Esophagus squamous epithelium (tissue), 5 donors: Measurements from ENCODE around the gene TCP11. TPM values are rescaled to one million over a fixed set of nuclear protein-coding genes. Genes with fewer than 3 reads are reported as not detected.
A peak's percentile ranks its signal among the peaks of the same experiment; 100 is the strongest.

Source experiments
- DNase-seq: peaks from one replicate; lab custom pipeline; 2025; lab: John Stamatoyannopoulos, UW
- H3K27ac ChIP-seq, 4 donors: fragments of 200-600 bp; sonication (generic); one replicate each; pipeline ENCODE4 v1.5.1; 2016 to 2019; ENCODE audit warnings: mild to moderate bottlenecking in 1 of 4
- H3K27me3 ChIP-seq, 4 donors: fragments of 200-600 bp; sonication (generic); 1 replicate in 3 of 4; 2 replicates in 1 of 4; pipeline versions ENCODE4 v1.5.1 to v1.6.0; 2017 to 2021; ENCODE audit warnings: antibody characterized with exemption in 1 of 4
- H3K36me3 ChIP-seq, 3 donors: fragments of 200-600 bp; sonication (generic); one replicate each; pipeline ENCODE4 v1.5.1; 2016 to 2019
- H3K4me1 ChIP-seq, 3 donors: fragments of 200-600 bp; sonication (generic); one replicate each; pipeline ENCODE4 v1.5.1; 2017 to 2019
- H3K4me3 ChIP-seq, 4 donors: fragments of 200-600 bp; sonication (generic); 1 replicate in 3 of 4; 2 replicates in 1 of 4; pipeline ENCODE4 v1.5.1; 2016 to 2019; ENCODE audit warnings: mild to moderate bottlenecking in 2 of 4, moderate library complexity in 1 of 4
- H3K9me3 ChIP-seq, 3 donors: fragments of 200-600 bp; sonication (generic); one replicate each; pipeline ENCODE4 v1.5.1; 2016 to 2019
- POLR2A ChIP-seq, 4 donors: fragments of 450-650 bp; IDR thresholded peaks; one replicate each; pipeline ENCODE4 v1.6.1; 2017; ENCODE audit warnings: antibody characterized with exemption in 4 of 4, mild to moderate bottlenecking in 4 of 4, moderate library complexity in 3 of 4
- WGBS, 2 donors: methylation state at CpG; one replicate each; pipeline ENCODE4 v1.1.5; 2018; 5-methylcytosine and 5-hydroxymethylcytosine counted together
- intact Hi-C: fragments of 100-400 bp; cut with DNase I; formaldehyde crosslinking; loops from one replicate; pipeline ENCODE4 v1.15.0; 2022
- total RNA-seq, 4 donors: library from RNA; depleted of rRNA; stranded (reverse); fragments of >200 nt; gene quantifications; one replicate each; pipeline ENCODE4 v1.1.0, GENCODE V29; 2016
- TF ChIP-seq, protein P1 (sequence below), 6 experiments: fragments of 450-650 bp in 4 of 6; fragments of 200-600 bp in 2 of 6; sonication (generic) in 2 of 6; IDR thresholded peaks; one replicate each; pipeline ENCODE4 v1.5.1; 2016 to 2019; ENCODE audit warnings: antibody characterized with exemption in 6 of 6, mild to moderate bottlenecking in 4 of 6, moderate library complexity in 4 of 6
- donor health status: DM: yes; HTN: yes; CAD: no.

Gene TCP11
- total RNA-seq, 4 donors from 2014 or later: 0.64 TPM; not detected in 3

DNA sequence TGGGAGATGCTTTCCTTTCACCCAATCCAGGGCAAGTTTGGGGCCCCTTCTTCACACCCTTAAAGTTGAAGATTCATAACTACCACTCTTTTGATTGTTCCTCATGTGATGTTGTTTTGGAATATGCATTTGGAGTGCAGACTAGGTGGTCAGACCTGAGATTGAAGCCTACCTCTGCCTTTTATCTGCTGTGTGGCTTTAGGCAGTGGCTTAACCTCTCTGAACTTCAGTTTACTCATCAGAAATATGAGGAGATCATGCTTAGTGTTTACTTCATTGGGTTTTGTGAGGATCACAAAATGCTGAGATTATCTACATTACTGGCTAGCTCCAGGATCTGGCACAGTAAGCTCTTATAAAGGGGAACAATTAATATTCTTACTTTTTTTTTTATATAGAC is 26.4 kb upstream of the TCP11 start:
- H3K4me1 ChIP-seq: peaks cover 0 to 25% (median 11%) of the 10 kb centered on the region in 3 donors
- no peaks in the 10 kb centered on the region for H3K27me3 ChIP-seq
- no peak for DNase-seq
- TF ChIP-seq, protein P1, sequence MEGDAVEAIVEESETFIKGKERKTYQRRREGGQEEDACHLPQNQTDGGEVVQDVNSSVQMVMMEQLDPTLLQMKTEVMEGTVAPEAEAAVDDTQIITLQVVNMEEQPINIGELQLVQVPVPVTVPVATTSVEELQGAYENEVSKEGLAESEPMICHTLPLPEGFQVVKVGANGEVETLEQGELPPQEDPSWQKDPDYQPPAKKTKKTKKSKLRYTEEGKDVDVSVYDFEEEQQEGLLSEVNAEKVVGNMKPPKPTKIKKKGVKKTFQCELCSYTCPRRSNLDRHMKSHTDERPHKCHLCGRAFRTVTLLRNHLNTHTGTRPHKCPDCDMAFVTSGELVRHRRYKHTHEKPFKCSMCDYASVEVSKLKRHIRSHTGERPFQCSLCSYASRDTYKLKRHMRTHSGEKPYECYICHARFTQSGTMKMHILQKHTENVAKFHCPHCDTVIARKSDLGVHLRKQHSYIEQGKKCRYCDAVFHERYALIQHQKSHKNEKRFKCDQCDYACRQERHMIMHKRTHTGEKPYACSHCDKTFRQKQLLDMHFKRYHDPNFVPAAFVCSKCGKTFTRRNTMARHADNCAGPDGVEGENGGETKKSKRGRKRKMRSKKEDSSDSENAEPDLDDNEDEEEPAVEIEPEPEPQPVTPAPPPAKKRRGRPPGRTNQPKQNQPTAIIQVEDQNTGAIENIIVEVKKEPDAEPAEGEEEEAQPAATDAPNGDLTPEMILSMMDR (IDR thresholded peaks at IDR 0.05): no peak
- no peak for TF ChIP-seq POLR2A (IDR thresholded peaks at IDR 0.05)
- intact Hi-C loops: no loop called here
- no peaks in the 10 kb centered on the region for H3K36me3 ChIP-seq
- H3K27ac ChIP-seq: no peak overlapping the region
- no peak overlapping the region for H3K4me3 ChIP-seq
- H3K9me3 ChIP-seq: no peaks in the 10 kb centered on the region

DNA sequence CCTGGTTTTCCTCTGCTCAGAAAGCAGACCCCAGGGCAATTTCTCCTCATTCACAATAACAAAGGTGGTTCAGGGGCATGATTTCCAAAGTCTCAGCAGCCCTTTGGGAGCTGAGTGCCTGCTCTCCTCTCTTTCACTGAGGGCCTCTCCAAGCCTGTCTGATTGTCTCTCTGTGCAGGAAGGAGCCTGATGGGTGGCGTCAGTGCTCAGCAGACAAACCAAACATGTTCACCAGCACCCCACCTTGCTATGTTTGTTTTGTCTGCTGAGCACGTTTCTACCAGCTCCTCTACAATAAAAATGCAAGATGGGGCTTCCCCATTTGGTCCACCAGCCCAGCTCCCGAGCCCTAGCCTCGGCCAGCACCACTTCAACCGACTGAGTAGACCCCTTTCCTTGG is 25.4 kb upstream of the TCP11 start:
- H3K36me3 ChIP-seq: no peaks in the 10 kb centered on the region
- WGBS, 2 donors: 13 to 46% methylated on average over 3 to 5 of the region's 5 CpGs
- H3K9me3 ChIP-seq: no peaks in the 10 kb centered on the region
- H3K4me3 ChIP-seq: no peak overlapping the region
- TF ChIP-seq, protein P1 (IDR thresholded peaks at IDR 0.05): no peak
- no peak for TF ChIP-seq POLR2A (IDR thresholded peaks at IDR 0.05)
- DNase-seq: no peak
- H3K27ac ChIP-seq: peak overlapping the region; percentile 44 to 67 (median 62)
- no peaks in the 10 kb centered on the region for H3K27me3 ChIP-seq
- intact Hi-C loops: no loop called here
- peaks cover 0 to 35% (median 16%) of the 10 kb centered on the region in 3 donors for H3K4me1 ChIP-seq

DNA sequence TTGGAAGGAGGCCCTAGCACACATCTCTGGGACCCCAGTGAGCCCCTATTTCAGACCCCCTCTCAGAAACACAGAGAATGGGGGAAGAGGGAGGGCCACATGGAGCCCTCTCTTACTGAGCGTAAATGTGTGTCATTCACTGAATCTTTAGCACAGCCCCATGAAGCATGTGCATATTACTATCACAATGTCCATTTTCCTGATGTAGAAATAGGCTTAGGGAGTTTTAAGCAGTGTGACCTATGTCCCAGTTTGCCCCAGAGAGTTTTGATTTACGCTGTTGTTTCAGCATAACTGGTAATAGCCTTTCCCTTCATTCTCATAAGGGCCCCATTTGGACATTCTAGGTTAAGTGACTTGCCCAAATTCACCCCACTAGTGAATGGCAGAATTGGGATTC is 25.0 kb upstream of the TCP11 start:
- WGBS, 2 donors: 96 to 97% methylated on average over 2 of the region's 2 CpGs
- peak overlapping the region; percentile 44 to 67 (median 62) for H3K27ac ChIP-seq
- H3K9me3 ChIP-seq: no peaks in the 10 kb centered on the region
- H3K4me1 ChIP-seq: peaks cover 0 to 39% (median 18%) of the 10 kb centered on the region in 3 donors
- no peaks in the 10 kb centered on the region for H3K27me3 ChIP-seq
- no peaks in the 10 kb centered on the region for H3K36me3 ChIP-seq
- H3K4me3 ChIP-seq: no peak overlapping the region
- no peak for DNase-seq
- intact Hi-C loops: no loop called here
- TF ChIP-seq, protein P1 (IDR thresholded peaks at IDR 0.05): no peak
- no peak for TF ChIP-seq POLR2A (IDR thresholded peaks at IDR 0.05)

DNA sequence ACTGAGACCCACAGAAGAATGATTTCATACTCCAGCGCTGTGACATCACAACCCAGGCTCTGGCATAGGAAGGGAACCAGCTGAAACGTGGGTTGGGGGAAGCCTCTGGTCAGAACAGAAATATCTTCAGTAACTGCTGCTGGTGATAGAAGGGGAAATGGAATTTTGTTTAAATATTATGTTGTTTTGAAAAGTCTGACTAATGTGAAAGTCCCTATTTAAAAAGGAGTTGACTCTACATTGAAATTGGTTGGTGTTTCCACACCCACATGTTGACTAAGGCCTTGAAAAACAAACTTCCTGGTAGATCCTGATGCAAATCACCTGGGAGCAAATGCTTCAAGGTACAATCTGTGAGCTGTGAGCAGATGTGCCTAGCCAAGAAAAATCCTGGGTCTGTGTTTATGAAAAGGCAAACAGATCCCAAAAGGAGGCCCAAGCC is 24.5 kb upstream of the TCP11 start:
- peaks cover 3 to 43% (median 23%) of the 10 kb centered on the region in 3 donors for H3K4me1 ChIP-seq
- intact Hi-C loops: no loop called here
- no peak for DNase-seq
- no peaks in the 10 kb centered on the region for H3K36me3 ChIP-seq
- peak overlapping the region; percentile 44 to 67 (median 62) for H3K27ac ChIP-seq
- 50 to 57% methylated on average over 2 of the region's 2 CpGs for WGBS, 2 donors
- H3K27me3 ChIP-seq: no peaks in the 10 kb centered on the region
- H3K9me3 ChIP-seq: no peaks in the 10 kb centered on the region
- TF ChIP-seq, protein P1 (IDR thresholded peaks at IDR 0.05): no peak
- no peak for TF ChIP-seq POLR2A (IDR thresholded peaks at IDR 0.05)
- H3K4me3 ChIP-seq: no peak overlapping the region

DNA sequence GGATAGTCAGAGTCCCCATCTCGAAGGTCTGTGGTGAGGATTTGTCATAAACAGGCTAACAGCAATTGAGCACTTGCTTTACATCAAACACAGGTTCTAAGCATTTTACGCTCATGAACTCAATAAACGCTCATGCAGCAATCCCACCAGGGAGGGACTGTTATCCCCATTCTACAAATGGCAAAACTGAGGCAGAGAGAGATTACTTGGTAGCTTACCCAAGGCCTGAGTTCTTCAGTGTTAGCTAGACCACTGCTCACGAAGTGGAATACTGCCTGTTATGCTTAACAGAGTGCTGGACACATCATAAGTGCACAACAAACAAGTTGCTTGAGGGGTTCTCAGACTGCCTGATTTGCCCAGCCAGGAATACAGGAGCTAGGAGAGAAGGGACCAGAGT is 23.7 kb upstream of the TCP11 start:
- intact Hi-C loops: no loop called here
- Histone ChIP-seq H3K4me1 (peaks cover 4 to 50% (median 30%) of the 10 kb centered on the region in 3 donors), H3K36me3 (no peaks in the 10 kb centered on the region), H3K4me3 (no peak overlapping the region), H3K27me3 (no peaks in the 10 kb centered on the region), H3K27ac (peak overlapping the region in 1 of 4 donors; percentile 34), H3K9me3 (no peaks in the 10 kb centered on the region)
- DNase-seq: no peak
- TF ChIP-seq, protein P1 (IDR thresholded peaks at IDR 0.05): no peak
- TF ChIP-seq POLR2A (IDR thresholded peaks at IDR 0.05): no peak
- 88% methylated on average over 4 of the region's 4 CpGs for WGBS, 2 donors
